CD14-positive monocyte (primary cell): Measurements from ENCODE around the gene FAM161A. TPM values are rescaled to one million over a fixed set of nuclear protein-coding genes. Genes with fewer than 3 reads are reported as not detected.
A peak's percentile ranks its signal among the peaks of the same experiment; 100 is the strongest.

Experiments used
- DNase-seq, 3 donors: peaks; one replicate each; pipeline ENCODE4 v3.0.0-alpha.2; 2011 to 2022
- H2AFZ ChIP-seq: 2 replicates; pipeline ENCODE4 v1.6.0; 2012; ENCODE audit warnings: mild to moderate bottlenecking, low read depth, low read length, inconsistent platforms; ENCODE audit not compliant: insufficient read depth, poor library complexity, severe bottlenecking
- H3K27ac ChIP-seq, 2 donors: 1 replicate in 1 of 2; 2 replicates in 1 of 2; pipeline ENCODE4 v1.5.1; 2012 to 2013; ENCODE audit warnings: low read length in 2 of 2, control low read depth in 1 of 2, inconsistent platforms in 1 of 2, low read depth in 1 of 2, mild to moderate bottlenecking in 1 of 2
- H3K27me3 ChIP-seq, 2 donors: one replicate each; pipeline versions ENCODE4 v1.6.0 to v1.6.1; 2011 to 2013; ENCODE audit warnings: low read length in 2 of 2; ENCODE audit not compliant: control insufficient read depth in 2 of 2, insufficient read depth in 2 of 2
- H3K36me3 ChIP-seq, 2 donors: replicated peaks in 1 of 2; 1 replicate in 1 of 2; 2 replicates in 1 of 2; pipeline versions ENCODE4 v1.5.1 to v1.6.1; 2012 to 2013; ENCODE audit warnings: low read length in 2 of 2, control low read depth in 1 of 2, inconsistent platforms in 1 of 2, mild to moderate bottlenecking in 1 of 2; ENCODE audit not compliant: insufficient read depth in 2 of 2, control insufficient read depth in 1 of 2
- H3K4me1 ChIP-seq, 2 donors: 1 replicate in 1 of 2; 2 replicates in 1 of 2; pipeline versions ENCODE4 v1.5.1 to v1.6.1; 2012 to 2013; ENCODE audit warnings: low read length in 2 of 2, control low read depth in 1 of 2, inconsistent platforms in 1 of 2, mild to moderate bottlenecking in 1 of 2, moderate library complexity in 1 of 2; ENCODE audit not compliant: insufficient read depth in 2 of 2, control insufficient read depth in 1 of 2
- H3K4me2 ChIP-seq: replicated peaks from 2 replicates; pipeline ENCODE3; 2012; ENCODE audit warnings: low read length, moderate library complexity, mild to moderate bottlenecking; ENCODE audit not compliant: poor library complexity, severe bottlenecking; ENCODE audit errors: extremely low read depth
- H3K4me3 ChIP-seq, 3 experiments: fragments of 200-600 bp in 1 of 3; sonication (generic) in 1 of 3; replicated peaks in 1 of 3; 1 replicate in 2 of 3; 2 replicates in 1 of 3; pipeline ENCODE4 v1.5.1; 2011 to 2013; ENCODE audit warnings: low read length in 3 of 3, mild to moderate bottlenecking in 3 of 3, control low read depth in 2 of 3, low read depth in 2 of 3, inconsistent platforms in 1 of 3, moderate library complexity in 1 of 3
- H3K79me2 ChIP-seq: 2 replicates; pipeline ENCODE4 v1.6.0; 2012; ENCODE audit warnings: mild to moderate bottlenecking, control low read depth, inconsistent platforms, low read length, moderate library complexity; ENCODE audit not compliant: insufficient read depth
- H3K9ac ChIP-seq: 2 replicates; pipeline ENCODE4 v1.6.0; 2017; ENCODE audit warnings: low read length, mild to moderate bottlenecking; ENCODE audit not compliant: insufficient read depth, poor library complexity, severe bottlenecking
- H3K9me3 ChIP-seq, 2 donors: replicated peaks in 1 of 2; 1 replicate in 1 of 2; 2 replicates in 1 of 2; pipeline versions ENCODE4 v1.5.1 to v1.6.1; 2012 to 2013; ENCODE audit warnings: low read length in 2 of 2, control low read depth in 1 of 2; ENCODE audit not compliant: control insufficient read depth in 1 of 2, insufficient read depth in 1 of 2
- H4K20me1 ChIP-seq: 2 replicates; pipeline ENCODE4 v1.6.0; 2012; ENCODE audit warnings: mild to moderate bottlenecking, low read length, control low read depth, moderate library complexity; ENCODE audit not compliant: insufficient read depth
- H3K27ac Mint-ChIP-seq, 7 donors: one replicate each; pipeline ENCODE4 v1.8.0; 2020; ENCODE audit warnings: mild to moderate bottlenecking in 7 of 7, mixed read lengths in 7 of 7, moderate library complexity in 6 of 7, inconsistent platforms in 2 of 7
- H3K27me3 Mint-ChIP-seq, 3 donors: one replicate each; pipeline ENCODE4 v1.8.0; 2021 to 2022; ENCODE audit warnings: low read depth in 3 of 3, mild to moderate bottlenecking in 3 of 3, mixed read lengths in 3 of 3, moderate library complexity in 3 of 3, inconsistent platforms in 1 of 3
- H3K36me3 Mint-ChIP-seq, 2 donors: one replicate each; pipeline ENCODE4 v1.8.0; 2020; ENCODE audit warnings: mixed read lengths in 2 of 2, inconsistent platforms in 1 of 2, mild to moderate bottlenecking in 1 of 2
- H3K4me1 Mint-ChIP-seq: one replicate; pipeline ENCODE4 v1.8.0; 2020; ENCODE audit warnings: mild to moderate bottlenecking, mixed read lengths
- H3K4me3 Mint-ChIP-seq, 2 donors: one replicate each; pipeline ENCODE4 v1.8.0; 2020; ENCODE audit warnings: mild to moderate bottlenecking in 2 of 2, mixed read lengths in 2 of 2, moderate library complexity in 1 of 2
- H3K9me3 Mint-ChIP-seq, 7 donors: one replicate each; pipeline ENCODE4 v1.8.0; 2020 to 2022; ENCODE audit warnings: mixed read lengths in 7 of 7, mild to moderate bottlenecking in 6 of 7, moderate library complexity in 6 of 7, inconsistent platforms in 2 of 7
- CTCF ChIP-seq: fragments of 200-600 bp; IDR thresholded peaks from one replicate; pipeline ENCODE4 v1.8.0; 2022; ENCODE audit warnings: antibody characterized with exemption, mild to moderate bottlenecking
- WGBS: methylation state at CpG from one replicate; pipeline ENCODE4 v1.1.5; 2013; ENCODE audit warnings: missing lambda C conversion rate; ENCODE audit not compliant: insufficient coverage; 5-methylcytosine and 5-hydroxymethylcytosine counted together
- intact Hi-C, 2 donors: fragments of 100-400 bp; cut with micrococcal nuclease; formaldehyde crosslinking; loops; one replicate each; pipeline versions ENCODE4 v1.15.0 to v1.15.1; 2023
- polyA plus RNA-seq, 3 donors: library from polyadenylated mRNA; depleted of rRNA in 1 of 3; unstranded in 2 of 3; stranded (reverse) in 1 of 3; fragments of 300-500 nt in 2 of 3; fragments of >200 nt in 1 of 3; fragmentation: Illumina TruSeq in 2 of 3; gene quantifications; 1 replicate in 2 of 3; 2 replicates in 1 of 3; pipeline ENCODE4 v1.2.3, GENCODE V29; 2012 to 2021

Gene FAM161A
- polyA plus RNA-seq, 3 donors = 0.11 to 0.25 TPM; not detected in 1

DNA sequence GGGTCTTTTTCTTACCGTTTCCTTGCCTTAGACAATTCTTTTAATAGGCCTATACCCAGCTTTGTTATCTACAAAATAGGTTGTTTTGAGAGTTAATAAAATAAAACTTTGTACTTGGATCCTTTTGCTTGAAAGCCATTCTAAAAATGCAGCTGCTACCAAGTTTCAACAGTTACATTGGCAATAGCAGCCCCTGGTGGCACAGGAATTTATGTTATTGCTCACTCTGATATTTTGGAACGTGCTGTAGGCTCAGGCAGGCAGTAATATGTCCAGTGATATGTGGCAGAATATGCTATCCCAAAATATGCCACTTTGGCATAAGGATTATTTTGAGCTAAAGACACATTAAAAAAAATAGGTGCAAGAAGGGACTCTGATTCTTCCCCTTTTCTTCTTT is 45.0 kb upstream of the FAM161A start:
- Histone ChIP-seq H3K36me3 (no peaks in the 10 kb centered on the region), H3K27ac (no peak overlapping the region), H3K9ac (no peak overlapping the region), H3K4me3 (no peak overlapping the region), H4K20me1 (no peaks in the 10 kb centered on the region), H3K27me3 (no peaks in the 10 kb centered on the region), H3K4me1 (no peaks in the 10 kb centered on the region), H2AFZ (no peak overlapping the region), H3K4me2 (no peak overlapping the region), H3K9me3 (no peaks in the 10 kb centered on the region), H3K79me2 (no peaks in the 10 kb centered on the region)
- Mint-ChIP-seq H3K27ac (no peak overlapping the region), H3K4me3 (no peak overlapping the region), H3K4me1 (peaks cover 2% of the 10 kb centered on the region), H3K9me3 (no peaks in the 10 kb centered on the region), H3K27me3 (peaks cover 0 to 2% (median 1%) of the 10 kb centered on the region in 3 donors), H3K36me3 (no peaks in the 10 kb centered on the region)
- intact Hi-C loops = no loop called here
- DNase-seq = no peak
- peak; percentile 16 for TF ChIP-seq CTCF
- WGBS = no CpG with 5 or more reads among the region's 2 CpGs

- Mint-ChIP-seq H3K4me1 (peaks cover 17% of the 10 kb centered on the region), H3K4me3 (peak within 1 kb of the TSS; percentile 98 to 99), H3K9me3 (no peaks in the 10 kb centered on the region), H3K27me3 (no peaks in the 10 kb centered on the region), H3K27ac (peak within 1 kb of the TSS; percentile 98 to 100 (median 99)), H3K36me3 (peaks cover 14 to 27% of the 10 kb centered on the region in 2 donors)
- Histone ChIP-seq H3K4me1 (peaks cover 12 to 19% of the 10 kb centered on the region in 2 donors), H3K4me2 (peak within 1 kb of the TSS; percentile 86), H3K27ac (peak within 1 kb of the TSS; percentile 89 to 96), H3K9ac (peak within 1 kb of the TSS; percentile 92), H3K27me3 (no peaks in the 10 kb centered on the region), H3K79me2 (peaks cover 47% of the 10 kb centered on the region), H2AFZ (peak within 1 kb of the TSS; percentile 91), H3K9me3 (no peaks in the 10 kb centered on the region), H3K4me3 (peak within 1 kb of the TSS; percentile 78 to 94 (median 80)), H4K20me1 (peaks cover 31% of the 10 kb centered on the region), H3K36me3 (peaks cover 16 to 28% of the 10 kb centered on the region in 2 donors)
- no peak for TF ChIP-seq CTCF
- under 1% methylated on average over 55 of the region's 74 CpGs for WGBS
- DNase-seq = peak; percentile 66 to 86 (median 86)
- intact Hi-C loops = loop anchor here (2.0 to 10.0 kb wide), 5 partner anchors 34 to 819 kb away; partner anchors contain the start of genes EHBP1 (in 1 of the 2), FAM161A (in 1 of the 2) and XPO1 (in 1 of the 2)
Observed at GRCh38 chr2:61888267-61889055, 34.6 kb upstream of the FAM161A start, which contains the start of gene CCT4. Gene CCT4 (minus strand): TSS chr2:61888656. CDS start chr2:61888507, 149 bp downstream.
